GM19099 (cell line): Measurements from ENCODE around the gene NLRC3.

Experiments
- POLR2A ChIP-seq: IDR thresholded peaks from 3 replicates; pipeline ENCODE4 v1.6.1; 2011; ENCODE audit warnings: low read depth; ENCODE audit not compliant: insufficient read length; ENCODE audit errors: extremely low read depth

NLRC3 gene

DNA sequence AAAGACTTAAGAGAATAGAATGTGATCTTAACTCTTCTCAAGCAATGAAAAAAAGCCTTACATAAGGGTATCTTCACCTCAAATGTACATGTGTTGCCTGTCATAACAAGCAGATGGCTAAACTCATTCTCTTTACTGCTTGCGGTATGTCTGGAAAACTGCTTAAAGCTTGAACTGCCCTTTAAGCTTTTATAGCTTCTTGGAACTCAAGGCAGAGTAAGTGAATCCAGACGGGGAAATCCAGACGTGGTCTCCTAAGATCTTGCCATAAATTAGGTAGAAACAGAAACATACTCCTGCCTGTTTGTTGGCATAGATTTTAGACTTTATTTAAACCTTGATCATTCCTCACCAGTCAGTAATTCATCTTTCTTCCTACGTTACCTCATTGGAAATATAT is 56.8 kb downstream of the NLRC3 start:
- TF ChIP-seq POLR2A = no peak

- no peak for TF ChIP-seq POLR2A
Measured at GRCh38 chr16:3519581-3519980, 57.6 kb downstream of the NLRC3 start.

GRCh38 chr16:3518986-3519348 is 58.2 kb downstream of the NLRC3 start:
- no peak for TF ChIP-seq POLR2A

GRCh38 chr16:3518292-3518985 is 58.8 kb downstream of the NLRC3 start:
- no peak for TF ChIP-seq POLR2A

GRCh38 chr16:3515897-3516296 is 61.3 kb downstream of the NLRC3 start:
- no peak for TF ChIP-seq POLR2A

GRCh38 chr16:3514621-3515020 is 62.6 kb downstream of the NLRC3 start:
- TF ChIP-seq POLR2A = no peak

DNA sequence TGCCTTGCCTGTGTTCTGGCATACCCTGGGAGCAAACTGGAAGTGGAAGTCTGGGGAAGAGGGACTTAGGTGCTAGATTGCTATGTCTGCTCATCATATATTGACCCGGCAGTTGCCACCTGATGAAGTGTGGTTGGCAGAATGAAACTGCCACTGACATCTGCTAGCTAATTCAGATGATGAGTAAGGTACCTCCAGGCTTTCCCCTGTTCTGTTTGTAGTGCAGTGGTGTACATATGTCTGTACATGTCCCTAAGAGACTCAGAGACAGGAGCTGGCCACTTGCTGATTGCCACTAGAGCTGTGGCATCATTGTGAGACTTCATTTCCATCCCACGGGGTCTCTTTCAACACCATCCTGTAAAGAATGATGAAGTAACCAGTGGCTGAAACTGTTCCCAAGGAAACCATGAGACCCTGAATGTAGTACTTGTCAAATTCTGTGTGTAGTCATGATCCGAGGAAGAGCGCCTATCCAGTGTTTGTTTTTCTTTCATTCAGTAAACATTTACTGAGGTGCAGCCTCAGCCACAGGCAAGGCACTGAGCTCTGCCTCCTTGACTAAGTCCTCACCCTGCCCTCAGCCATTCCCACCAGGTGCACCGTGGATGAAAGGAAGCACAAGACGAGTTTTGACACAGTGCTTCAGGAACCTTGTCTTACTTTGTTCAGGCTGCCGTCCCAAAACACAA is 63.2 kb downstream of the NLRC3 start:
- TF ChIP-seq POLR2A = no peak

DNA sequence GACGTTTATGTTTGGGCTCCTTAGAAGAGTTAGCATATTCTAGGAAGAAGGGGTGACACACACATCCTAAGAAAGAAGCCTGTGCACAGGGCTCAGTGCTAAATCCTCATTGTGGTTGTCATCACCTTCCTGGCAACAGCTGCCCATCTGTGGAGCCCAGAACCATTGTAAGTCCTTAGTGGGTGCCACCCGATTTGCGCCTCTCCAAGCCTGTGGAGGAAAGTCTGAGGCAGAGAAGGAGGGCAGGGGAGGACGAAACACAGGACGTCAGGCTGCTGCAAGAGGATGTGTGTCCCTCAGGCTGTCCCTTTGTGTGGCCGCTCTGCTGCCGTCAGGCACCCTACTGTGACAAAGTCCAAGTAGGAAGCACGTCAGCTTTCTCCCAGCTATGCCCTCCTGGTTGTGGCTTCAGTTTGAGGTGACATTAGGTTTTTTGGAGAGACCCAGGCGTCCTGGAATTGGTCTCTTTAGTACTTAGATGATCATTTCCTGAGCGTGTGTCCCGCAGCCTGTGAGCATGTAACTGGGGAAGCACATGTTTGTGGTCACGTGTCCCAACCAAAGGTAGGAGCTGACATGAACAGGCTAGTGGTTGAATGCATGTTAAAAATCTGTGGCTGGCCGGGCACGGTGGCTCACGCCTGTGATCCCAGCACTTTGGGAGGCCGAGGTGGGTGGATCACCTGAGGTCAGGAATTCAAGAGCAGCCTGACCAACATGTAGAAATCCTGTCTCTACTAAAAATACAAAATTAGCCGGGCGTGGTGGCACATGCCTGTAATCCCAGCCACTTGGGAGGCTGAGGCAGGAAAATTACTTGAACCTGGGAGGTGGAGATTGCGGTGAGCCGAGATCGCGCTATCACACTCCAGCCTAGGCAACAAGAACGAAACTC is 65.7 kb downstream of the NLRC3 start:
- no peak for TF ChIP-seq POLR2A

- no peak for TF ChIP-seq POLR2A
Measured at GRCh38 chr16:3510416-3510815, 66.8 kb downstream of the NLRC3 start.

GRCh38 chr16:3509470-3509928 is 67.7 kb downstream of the NLRC3 start:
- TF ChIP-seq POLR2A = no peak

DNA sequence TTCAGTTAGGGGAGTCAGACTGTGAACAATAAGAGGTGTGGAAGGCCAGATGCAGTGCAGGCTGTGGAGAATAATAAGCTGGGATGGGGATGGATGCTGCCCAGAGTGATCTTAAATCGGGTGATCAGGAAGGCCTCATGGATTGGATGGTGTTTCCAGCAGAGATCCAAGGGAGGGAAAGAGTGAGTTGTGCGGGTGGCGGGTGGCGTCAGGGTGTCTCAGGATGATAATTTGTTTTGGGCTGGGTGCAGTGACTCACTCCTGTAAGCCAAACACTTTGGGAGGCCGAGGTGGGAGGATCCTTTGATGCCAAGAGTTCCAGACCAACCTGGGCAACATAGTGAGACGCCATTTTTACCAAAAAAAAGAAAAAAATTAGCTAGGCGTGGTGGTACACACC is 68.5 kb downstream of the NLRC3 start:
- TF ChIP-seq POLR2A = no peak

- TF ChIP-seq POLR2A = no peak
Measured at GRCh38 chr16:3503523-3503922, 73.7 kb downstream of the NLRC3 start.

GRCh38 chr16:3501783-3502400 is 75.3 kb downstream of the NLRC3 start:
- TF ChIP-seq POLR2A = no peak

DNA sequence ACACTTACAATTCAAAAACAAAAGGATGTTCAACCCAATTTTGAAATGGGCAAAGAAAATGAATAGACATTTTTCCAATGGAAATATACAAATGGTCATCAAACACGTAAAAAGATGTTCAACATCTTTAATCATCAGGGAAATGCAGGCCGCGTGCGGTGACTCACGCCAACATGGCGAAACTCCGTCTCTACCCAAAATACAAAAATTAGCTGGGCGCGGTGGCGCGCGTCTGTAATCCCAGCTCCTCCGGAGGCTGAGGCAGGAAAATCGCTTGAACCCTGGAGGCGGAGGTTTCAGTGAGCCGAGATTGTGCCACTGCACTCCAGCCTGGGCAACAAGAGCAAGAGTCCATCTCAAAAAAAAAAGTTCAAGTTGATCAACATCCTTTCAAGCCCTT is 78.2 kb downstream of the NLRC3 start:
- TF ChIP-seq POLR2A = no peak

DNA sequence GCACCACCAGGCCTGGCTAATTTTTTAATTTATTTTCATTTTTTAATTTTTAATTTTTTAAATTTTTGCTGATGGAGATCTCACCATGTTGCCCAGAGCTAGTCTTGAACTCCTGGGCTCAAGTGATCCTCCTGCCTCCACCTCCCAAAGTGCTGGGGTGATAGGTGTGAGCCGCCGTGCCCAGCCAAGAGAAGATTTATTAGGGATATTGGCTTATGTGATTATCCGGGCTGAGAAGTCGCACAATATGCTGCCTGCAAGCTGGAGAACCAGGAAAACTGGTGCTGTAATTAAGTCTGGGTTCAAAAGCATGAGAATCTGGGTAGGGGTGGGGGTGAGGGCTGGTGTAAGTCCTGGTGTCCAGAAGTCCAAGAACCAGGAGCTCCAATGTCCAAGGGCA is 79.4 kb downstream of the NLRC3 start:
- no peak for TF ChIP-seq POLR2A
